Glomerular visceral epithelial cell (primary cell): ENCODE data around the gene NPHP4.
"Not testable (repeated sequence)": the region's sequence is repeated elsewhere in the genome, so short reads cannot be mapped to it uniquely, and the experiment has no call there.

ENCODE experiments used
- DNase-seq: peaks from one replicate; pipeline ENCODE4 v3.0.0-alpha.2; 2016; ENCODE audit errors: extremely low spot score

The NPHP4 gene

DNA sequence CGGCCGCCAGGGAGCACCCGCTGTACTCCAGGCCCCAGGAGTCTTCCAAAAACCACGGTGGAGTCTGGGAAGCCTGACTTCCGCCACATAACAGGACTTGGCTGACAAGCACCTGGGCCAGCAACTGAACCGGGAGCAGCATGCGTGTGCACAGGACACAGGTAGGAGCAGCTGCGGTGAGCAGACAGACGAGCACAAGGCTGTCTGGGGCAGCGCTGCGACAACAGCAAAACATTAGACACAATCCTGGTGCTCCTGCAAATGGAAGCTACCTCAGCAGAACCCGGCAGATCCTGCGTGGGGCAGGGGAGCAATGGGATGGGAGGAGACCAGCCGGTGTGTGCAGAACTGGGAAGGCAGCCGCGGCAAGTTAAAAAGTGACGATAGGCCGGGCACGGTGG is 80.4 kb downstream of the NPHP4 start:
- no peak for DNase-seq

DNA sequence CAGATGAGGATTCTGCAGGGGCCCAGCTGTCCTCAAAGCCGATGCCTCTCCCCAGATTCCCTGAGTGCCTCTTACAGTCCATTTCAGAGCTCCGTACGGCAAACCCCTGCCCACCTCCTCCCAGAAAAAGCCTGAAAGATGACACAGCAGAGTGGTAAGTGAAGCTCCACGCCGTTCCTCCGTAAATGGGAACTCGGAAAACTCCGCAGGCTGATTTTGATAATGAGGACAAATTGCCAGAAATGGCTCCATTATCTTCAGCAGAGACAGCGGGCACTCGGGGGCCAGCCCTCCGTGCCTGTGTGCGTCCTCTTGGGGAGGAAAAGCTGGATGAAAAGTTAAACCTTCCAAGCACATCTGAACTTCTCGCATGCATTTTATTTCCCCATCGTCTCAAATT is 81.1 kb downstream of the NPHP4 start:
- no peak for DNase-seq

GRCh38 chr1:5910666-5911065 is 81.6 kb downstream of the NPHP4 start:
- no peak for DNase-seq

DNA sequence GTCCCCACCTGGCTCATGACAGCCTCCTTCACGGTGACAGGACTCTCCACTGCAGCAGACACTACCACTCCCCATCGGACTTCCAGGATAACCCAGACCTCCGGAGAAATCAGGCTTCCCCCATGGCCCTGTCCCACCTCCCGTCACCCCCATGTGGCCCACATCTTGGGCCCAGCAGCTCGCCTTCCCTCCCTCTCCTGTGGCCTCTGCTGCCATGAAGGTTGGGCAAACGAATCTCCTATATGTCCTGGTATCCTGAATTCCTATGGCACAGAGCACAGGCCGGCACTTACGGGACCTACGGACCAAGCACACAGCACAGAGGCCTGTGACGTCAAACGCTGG is 82.0 kb downstream of the NPHP4 start:
- DNase-seq, result no peak

GRCh38 chr1:5909576-5910275 is 82.5 kb downstream of the NPHP4 start:
- no peak for DNase-seq

DNA sequence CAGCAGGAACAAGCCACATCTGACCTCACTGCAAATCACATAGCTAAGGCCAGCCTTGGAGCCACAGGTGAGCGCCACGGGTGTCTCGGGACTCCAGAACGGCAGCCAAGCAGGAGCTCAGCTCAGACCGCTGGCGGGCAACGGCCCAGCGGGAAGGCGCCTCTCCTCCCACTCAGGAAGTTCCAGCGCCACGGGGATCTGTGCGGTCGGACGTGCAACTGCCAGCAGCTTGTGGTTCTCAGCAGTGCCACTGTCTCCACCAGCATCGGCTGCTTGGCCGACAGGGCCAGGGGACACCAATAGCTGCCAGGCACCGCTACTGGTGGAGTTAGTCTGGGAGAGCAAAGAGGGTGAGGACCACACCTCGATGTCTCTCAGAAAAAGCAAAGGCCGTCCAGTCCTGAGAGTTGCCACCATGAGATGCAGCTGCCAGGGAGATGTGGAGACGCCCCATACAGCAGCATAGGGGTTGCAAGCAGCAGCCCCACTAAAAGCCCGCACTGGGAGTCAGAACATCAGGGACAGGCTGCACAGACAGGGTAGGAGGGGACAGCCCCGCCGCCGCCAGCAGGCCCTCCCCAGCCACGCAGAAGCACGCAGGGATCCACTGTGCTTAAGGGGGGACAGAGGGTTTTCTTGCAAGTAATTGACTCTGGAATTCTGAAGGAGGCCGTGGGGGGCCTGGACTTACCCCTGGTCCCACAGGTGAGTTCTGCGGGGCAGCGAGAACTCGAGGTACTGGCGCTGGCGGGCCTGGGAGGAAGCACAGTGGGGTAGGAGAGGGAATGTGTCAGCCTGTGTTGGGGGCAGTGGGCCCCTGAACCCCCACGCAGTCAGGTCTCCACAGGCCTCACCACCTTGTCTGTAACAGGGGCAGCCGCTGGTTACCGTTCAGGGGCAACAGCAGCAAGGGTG is 83.5 kb downstream of the NPHP4 start:
- no peak for DNase-seq

DNA sequence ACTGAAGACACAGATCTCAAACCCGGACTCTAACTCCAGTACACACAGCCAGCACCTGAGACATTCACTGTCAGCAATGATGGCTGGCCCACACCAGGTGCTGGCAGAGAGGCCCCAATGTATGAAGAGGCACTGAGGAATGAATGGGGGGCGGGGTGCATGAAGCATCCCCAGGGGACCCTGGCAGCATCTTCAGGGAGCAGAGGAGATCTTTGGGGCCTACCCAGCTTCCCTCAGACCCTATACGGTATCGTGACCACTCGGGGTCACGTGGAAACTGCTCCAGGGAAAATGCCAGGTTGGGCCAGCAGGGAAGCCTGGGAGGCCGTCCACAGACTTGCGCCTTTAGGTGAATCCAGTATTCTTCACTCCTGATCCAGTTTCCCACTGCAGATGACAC is 84.3 kb downstream of the NPHP4 start:
- DNase-seq, result no peak

- DNase-seq, result no peak
These were observed 84.8 kb downstream of the NPHP4 start for GRCh38 chr1:5907386-5907785.

DNA sequence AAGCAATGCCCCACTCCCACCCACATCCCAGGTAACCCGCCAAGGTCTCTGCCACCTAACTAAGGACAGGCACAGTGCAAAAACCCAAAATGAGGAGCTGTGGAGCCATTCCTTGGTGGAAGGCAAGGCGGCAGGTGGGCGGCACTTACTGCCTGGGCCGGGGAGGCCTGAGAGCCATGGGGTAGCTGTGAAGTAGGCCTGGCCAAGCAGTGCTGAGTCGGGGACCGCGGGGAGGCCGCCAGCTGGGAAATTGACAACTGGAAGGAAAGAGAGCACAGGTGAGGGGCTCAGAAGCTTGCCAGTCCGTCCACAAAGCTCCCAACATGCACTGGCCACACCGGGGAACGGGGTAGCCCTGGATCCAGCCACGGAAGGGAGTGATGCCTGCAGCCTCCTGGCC is 85.3 kb downstream of the NPHP4 start:
- no peak for DNase-seq

DNA sequence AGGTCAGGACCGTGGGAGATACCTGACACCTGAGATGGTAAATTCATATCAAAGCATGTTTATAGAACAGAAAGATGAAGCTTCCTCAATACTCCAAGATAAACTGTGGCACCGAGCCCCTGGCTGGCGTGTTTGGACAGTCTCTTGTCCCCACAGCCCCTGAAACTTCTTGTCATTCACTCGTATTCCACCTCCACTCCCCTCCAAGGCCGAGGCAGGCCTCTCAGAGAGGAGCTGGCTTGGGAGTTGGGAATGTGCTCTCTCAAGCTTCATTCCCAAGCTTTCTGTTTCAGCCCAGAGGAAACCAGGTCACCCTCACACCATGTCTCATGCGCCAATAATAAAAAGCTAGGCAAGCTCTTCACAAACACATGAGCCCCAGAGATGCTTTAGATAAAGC is 86.1 kb downstream of the NPHP4 start:
- no peak for DNase-seq

GRCh38 chr1:5905436-5905835 is 86.8 kb downstream of the NPHP4 start:
- DNase-seq, result no peak

DNA sequence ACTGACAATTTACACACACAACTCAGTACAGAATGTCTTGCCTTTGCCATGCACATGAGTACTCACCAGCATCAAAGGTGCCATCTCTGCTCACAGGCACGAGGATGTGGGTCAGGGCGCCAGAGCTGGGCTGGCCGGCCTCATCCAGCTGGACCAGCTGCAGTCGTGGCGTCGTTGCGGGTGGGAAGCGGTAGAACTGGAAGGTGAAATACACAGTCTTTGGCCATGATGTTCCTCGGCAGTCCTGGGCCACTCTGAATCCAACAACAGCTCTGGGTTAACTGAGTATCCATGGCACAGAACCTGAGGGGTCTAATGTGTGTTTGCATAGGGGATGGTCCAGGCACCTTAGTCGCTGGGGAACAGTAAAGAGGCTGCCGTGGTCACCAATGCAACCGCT is 87.7 kb downstream of the NPHP4 start:
- no peak for DNase-seq

DNA sequence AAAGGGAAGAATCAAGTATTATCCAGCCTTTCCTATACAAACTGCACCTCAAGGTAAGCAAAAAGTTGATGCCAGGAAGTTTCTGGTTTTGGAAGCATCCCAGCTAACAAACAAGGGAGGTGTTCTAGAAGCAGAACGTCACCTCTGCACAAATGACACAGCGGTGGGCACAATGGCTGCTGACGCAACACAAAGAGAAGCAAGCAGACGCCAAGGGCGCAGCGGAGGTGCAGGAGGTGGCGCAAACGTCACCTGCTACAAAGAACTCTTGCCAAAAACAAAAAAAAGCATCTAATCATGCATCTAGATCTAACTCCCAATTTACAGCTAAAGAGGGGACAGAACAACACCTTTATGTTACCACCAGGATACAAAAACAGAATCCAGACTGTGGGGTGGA is 88.5 kb downstream of the NPHP4 start:
- DNase-seq, result no peak

DNA sequence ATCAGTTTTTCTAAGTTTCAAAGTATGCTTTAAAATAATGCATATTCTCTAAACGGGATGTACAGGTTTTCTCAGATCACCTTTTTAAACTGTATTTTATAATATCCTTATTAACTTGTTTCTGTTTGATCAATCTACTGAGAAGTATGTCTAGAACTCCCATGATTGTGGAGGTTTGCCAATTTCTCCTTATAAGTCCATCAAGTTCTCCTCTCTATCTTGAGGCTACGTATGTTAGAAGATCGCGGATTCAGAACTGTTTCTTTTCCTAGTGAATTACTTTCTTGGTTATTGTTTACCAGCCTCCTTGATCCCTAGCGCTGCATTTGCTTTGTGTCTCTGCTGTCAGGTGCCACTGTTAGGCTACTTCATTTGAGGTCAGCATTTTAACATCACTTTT is 89.2 kb downstream of the NPHP4 start:
- DNase-seq, result no peak

GRCh38 chr1:5901841-5902240 is 90.4 kb downstream of the NPHP4 start:
- no peak for DNase-seq

DNA sequence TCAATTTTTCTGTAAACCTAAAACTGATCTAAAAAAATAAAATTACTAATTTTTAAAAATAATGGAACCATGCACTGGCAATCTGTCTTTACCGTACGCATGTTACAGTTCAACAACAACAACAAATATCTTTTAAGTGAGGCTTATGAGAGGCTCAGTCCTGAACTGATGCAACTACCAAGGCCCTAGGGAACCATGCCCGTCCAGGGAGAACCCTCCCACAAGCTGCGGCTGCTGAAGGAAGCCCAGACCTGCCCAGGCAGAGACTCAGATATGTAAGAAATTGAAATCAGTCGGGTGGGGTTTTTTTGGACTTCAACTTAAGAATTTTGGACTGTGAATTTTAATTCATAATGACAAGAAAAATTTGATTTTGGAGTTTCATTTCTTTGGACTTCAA is 91.1 kb downstream of the NPHP4 start:
- DNase-seq, result no peak

DNA sequence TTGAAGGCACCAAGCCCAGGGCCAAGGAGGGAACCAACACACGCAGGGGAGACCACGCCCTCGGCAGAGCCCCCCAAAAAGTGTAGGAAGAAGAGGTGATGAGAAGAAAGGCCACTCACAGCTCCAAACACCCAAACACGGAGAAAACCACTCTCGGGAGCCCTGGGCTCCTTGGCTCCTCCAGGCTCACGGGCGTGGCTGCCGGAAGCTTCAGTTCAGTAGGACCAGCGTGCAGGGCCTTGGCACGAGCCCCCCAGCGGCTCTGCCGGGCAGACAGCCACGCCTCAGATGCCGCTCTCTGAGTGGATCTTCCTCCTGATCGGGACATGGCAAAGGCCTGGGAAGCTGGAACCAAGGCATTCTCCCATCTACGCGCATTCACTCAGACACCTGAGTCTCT is 94.0 kb downstream of the NPHP4 start:
- DNase-seq, result no peak

- DNase-seq, result peak; percentile 47
These were observed 95.2 kb downstream of the NPHP4 start for GRCh38 chr1:5896706-5897660.

DNA sequence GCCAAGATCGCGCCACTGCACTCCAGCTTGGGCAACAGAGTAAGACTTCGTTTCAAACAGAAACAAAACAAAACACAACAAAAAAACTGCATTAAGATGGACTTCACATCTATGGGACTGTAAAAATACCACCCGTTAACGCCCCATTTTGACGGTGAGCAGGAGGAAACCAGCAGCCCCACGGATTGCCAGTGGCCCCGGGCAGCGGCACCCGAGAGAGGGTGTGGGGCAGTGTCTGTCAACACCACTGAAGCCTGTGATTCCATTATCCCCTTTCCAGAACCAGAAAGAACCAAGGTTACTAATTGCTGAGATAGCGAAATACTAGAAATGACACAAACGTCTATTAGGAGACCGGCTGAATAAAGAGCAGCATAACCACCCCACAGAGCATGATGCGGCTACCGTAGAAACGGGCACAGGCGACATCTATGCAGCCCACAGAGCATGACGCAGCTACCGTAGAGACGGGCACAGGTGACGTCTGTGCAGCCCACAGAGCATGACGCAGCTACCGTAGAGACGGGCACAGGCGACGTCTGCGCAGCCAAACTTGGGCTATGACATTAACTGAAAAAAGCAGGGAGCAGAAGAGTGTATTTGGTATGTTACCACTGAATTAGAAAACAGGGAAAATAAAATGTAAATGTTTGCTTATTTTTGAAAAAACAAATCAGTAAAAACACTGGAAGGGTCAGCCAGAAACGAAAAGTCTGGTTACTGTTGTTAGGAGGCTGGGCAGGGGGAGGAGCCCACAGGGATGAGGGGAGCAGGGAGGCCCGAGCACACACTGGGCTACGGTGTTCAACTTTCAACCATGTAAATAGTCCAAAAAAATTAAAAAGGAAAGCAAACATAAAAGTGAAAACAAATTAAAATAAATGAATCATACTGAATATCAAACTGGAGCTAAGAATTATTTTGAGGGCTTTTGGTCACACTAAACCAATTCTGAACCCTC is 96.5 kb downstream of the NPHP4 start:
- no peak for DNase-seq

DNA sequence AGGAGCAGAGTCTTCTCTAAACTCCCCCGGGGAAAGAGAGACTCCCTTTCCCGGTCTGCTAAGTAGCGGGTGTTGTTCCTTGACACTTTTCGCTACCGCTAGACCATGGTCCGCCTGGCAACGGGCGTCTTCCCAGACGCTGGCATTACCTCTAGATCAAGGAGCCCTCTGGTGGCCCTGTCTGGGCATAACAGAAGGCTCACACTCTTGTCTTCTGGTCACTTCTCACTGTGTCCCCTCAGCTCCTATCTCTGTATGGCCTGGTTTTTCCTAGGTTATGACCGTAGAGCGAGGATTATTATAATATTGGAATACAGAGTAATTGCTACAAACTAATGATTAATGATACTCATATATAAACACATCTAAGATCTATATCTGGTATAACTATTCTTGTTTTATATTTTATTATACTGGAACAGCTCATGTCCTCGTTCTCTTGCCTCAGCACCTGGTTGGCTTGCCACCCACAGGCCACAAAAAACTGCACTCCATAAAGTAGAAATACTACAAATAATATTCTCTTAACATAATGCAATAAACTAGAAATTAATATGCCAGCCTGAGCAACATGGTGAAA is 98.4 kb downstream of the NPHP4 start:
- DNase-seq, result not testable (repeated sequence)

GRCh38 chr1:5892329-5892728 is 99.9 kb downstream of the NPHP4 start:
- no peak for DNase-seq
